Neural cell (in vitro differentiated cells): ENCODE data around the gene ST3GAL5. TPM values are rescaled to one million over a fixed set of nuclear protein-coding genes. Genes with fewer than 3 reads are reported as not detected.

Experiments used
- H2AFZ ChIP-seq: fragments of 200-600, 300-800 bp; sonication (generic), shearing (Covaris generic); 2 replicates; pipeline ENCODE4 v1.6.0; 2014; ENCODE audit warnings: low read depth, mild to moderate bottlenecking, antibody characterized with exemption, low read length, moderate library complexity
- H3F3A ChIP-seq: fragments of 200-600 bp; shearing (Covaris generic); 2 replicates; pipeline ENCODE4 v1.6.1; 2016; ENCODE audit warnings: mild to moderate bottlenecking, moderate library complexity, mixed read lengths, antibody characterized with exemption, low read length; ENCODE audit not compliant: insufficient read depth, poor library complexity, severe bottlenecking
- H3K27ac ChIP-seq: fragments of 200-600, 300-800 bp; sonication (generic), shearing (Covaris generic); 2 replicates; pipeline ENCODE4 v1.5.1; 2014; ENCODE audit warnings: mild to moderate bottlenecking, low read length, moderate library complexity
- H3K27me3 ChIP-seq: fragments of 300-800, 200-600 bp; sonication (generic), shearing (Covaris generic); 2 replicates; pipeline ENCODE4 v1.6.0; 2014; ENCODE audit warnings: mild to moderate bottlenecking, low read depth, low read length, moderate library complexity; ENCODE audit not compliant: insufficient read depth
- H3K36me3 ChIP-seq: fragments of 300-800, 200-600 bp; sonication (generic), shearing (Covaris generic); 2 replicates; pipeline ENCODE4 v1.5.1; 2014; ENCODE audit warnings: mild to moderate bottlenecking, antibody characterized with exemption, low read length, moderate library complexity; ENCODE audit not compliant: insufficient read depth
- H3K4me2 ChIP-seq: fragments of 300-800, 200-600 bp; sonication (generic), shearing (Covaris generic); 2 replicates; pipeline ENCODE4 v1.6.0; 2014; ENCODE audit warnings: mild to moderate bottlenecking, low read length
- H3K4me3 ChIP-seq: fragments of 300-800, 200-600 bp; sonication (generic), shearing (Covaris generic); 2 replicates; pipeline ENCODE4 v1.5.1; 2014; ENCODE audit warnings: mild to moderate bottlenecking, low read length, moderate library complexity
- H3K79me2 ChIP-seq: fragments of 200-600 bp; shearing (Covaris generic); replicated peaks from 2 replicates; pipeline ENCODE4 v1.6.0; 2014; ENCODE audit warnings: mild to moderate bottlenecking, low read length, moderate library complexity; ENCODE audit not compliant: insufficient read depth
- H3K9ac ChIP-seq: fragments of 300-800, 200-600 bp; sonication (generic), shearing (Covaris generic); 2 replicates; pipeline ENCODE4 v1.6.1; 2016; ENCODE audit warnings: mild to moderate bottlenecking, low read length, mixed read lengths
- H3K9me2 ChIP-seq: fragments of 200-600 bp; shearing (Covaris generic); 2 replicates; pipeline ENCODE4 v1.6.1; 2016; ENCODE audit warnings: mild to moderate bottlenecking, low read length, mixed read lengths; ENCODE audit not compliant: insufficient read depth
- H3K9me3 ChIP-seq: fragments of 200-600, 300-800 bp; sonication (generic), shearing (Covaris generic); 2 replicates; pipeline ENCODE4 v1.6.1; 2016; ENCODE audit warnings: mild to moderate bottlenecking, mixed run types, low read length, moderate library complexity, mixed read lengths
- H4K20me1 ChIP-seq: fragments of 200-600 bp; shearing (Covaris generic); 2 replicates; pipeline ENCODE4 v1.6.1; 2016; ENCODE audit warnings: mild to moderate bottlenecking, mixed run types; ENCODE audit not compliant: insufficient read depth
- CTCF ChIP-seq: fragments of 450-650 bp; IDR thresholded peaks from 2 replicates; pipeline ENCODE4 v1.5.1; 2014; ENCODE audit warnings: antibody characterized with exemption, mild to moderate bottlenecking, moderate library complexity; ENCODE audit not compliant: poor library complexity, severe bottlenecking
- EP300 ChIP-seq: fragments of 450-650 bp; conservative IDR thresholded peaks from 2 replicates; pipeline ENCODE4 v1.6.1; 2014; ENCODE audit warnings: antibody characterized with exemption, mild to moderate bottlenecking, moderate library complexity; ENCODE audit not compliant: poor library complexity, severe bottlenecking
- EZH2 ChIP-seq: fragments of 200-600, 300-800 bp; shearing (Covaris generic), sonication (generic); IDR thresholded peaks from 2 replicates; pipeline ENCODE4 v1.6.1; 2014; ENCODE audit warnings: antibody characterized with exemption, low read length, borderline replicate concordance, mild to moderate bottlenecking; ENCODE audit not compliant: insufficient read depth, poor library complexity, severe bottlenecking
- MXI1 ChIP-seq: fragments of 450-650 bp; conservative IDR thresholded peaks from 2 replicates; pipeline ENCODE4 v1.6.1; 2014; ENCODE audit warnings: antibody characterized with exemption, mild to moderate bottlenecking; ENCODE audit not compliant: poor library complexity, severe bottlenecking
- POLR2AphosphoS5 ChIP-seq: IDR thresholded peaks from 2 replicates; pipeline ENCODE4 v1.6.1; 2012
- RAD21 ChIP-seq: fragments of 450-650 bp; conservative IDR thresholded peaks from 2 replicates; pipeline ENCODE4 v1.6.1; 2014; ENCODE audit warnings: antibody characterized with exemption, mild to moderate bottlenecking, moderate library complexity
- REST ChIP-seq: IDR thresholded peaks from 2 replicates; pipeline ENCODE4 v1.6.1; 2012; ENCODE audit warnings: borderline replicate concordance
- SMC3 ChIP-seq: fragments of 450-650 bp; conservative IDR thresholded peaks from 2 replicates; pipeline ENCODE4 v1.6.1; 2014; ENCODE audit warnings: antibody characterized with exemption, mild to moderate bottlenecking, moderate library complexity; ENCODE audit not compliant: poor library complexity
- TAF1 ChIP-seq: IDR thresholded peaks from 2 replicates; pipeline ENCODE4 v1.6.1; 2012; ENCODE audit warnings: low read depth
- polyA plus RNA-seq: library from polyadenylated mRNA; depleted of rRNA; stranded (reverse); fragments of >200 nt; gene quantifications from 2 replicates; pipeline ENCODE4 v1.2.3, GENCODE V29; 2014

ST3GAL5 gene
- polyA plus RNA-seq, 1 donor from 2014 or later: 55.6 TPM

GRCh38 chr2:85893428-85894258, 4.9 kb upstream of the ST3GAL5 start:
- no peaks in the 10 kb centered on the region for H4K20me1 ChIP-seq
- no peaks in the 10 kb centered on the region for H3K36me3 ChIP-seq
- no peaks in the 10 kb centered on the region for H3K9me3 ChIP-seq
- H3K9ac ChIP-seq: no peak overlapping the region
- no peak overlapping the region for H3K4me2 ChIP-seq
- H3K27ac ChIP-seq: no peak overlapping the region
- H3K79me2 ChIP-seq: no peaks in the 10 kb centered on the region
- H3K9me2 ChIP-seq: no peaks in the 10 kb centered on the region
- no peak overlapping the region for H2AFZ ChIP-seq
- H3K4me3 ChIP-seq: no peak overlapping the region
- TF ChIP-seq REST (no peak), SMC3 (no peak), MXI1 (no peak), RAD21 (no peak), EZH2 (no peak)
- H3K27me3 ChIP-seq: no peaks in the 10 kb centered on the region
- no peaks in the 10 kb centered on the region for H3F3A ChIP-seq

GRCh38 chr2:85892216-85892944, 3.6 kb upstream of the ST3GAL5 start:
- H3K27me3 ChIP-seq: no peaks in the 10 kb centered on the region
- H3F3A ChIP-seq: no peaks in the 10 kb centered on the region
- no peaks in the 10 kb centered on the region for H3K36me3 ChIP-seq
- no peak overlapping the region for H2AFZ ChIP-seq
- no peak overlapping the region for H3K4me3 ChIP-seq
- H3K79me2 ChIP-seq: no peaks in the 10 kb centered on the region
- TF ChIP-seq EP300 (no peak), POLR2AphosphoS5 (no peak), REST (no peak), MXI1 (no peak), TAF1 (no peak), EZH2 (no peak), CTCF (no peak), SMC3 (no peak), RAD21 (no peak)
- no peaks in the 10 kb centered on the region for H3K9me3 ChIP-seq
- H3K9ac ChIP-seq: no peak overlapping the region
- no peaks in the 10 kb centered on the region for H4K20me1 ChIP-seq
- H3K4me2 ChIP-seq: no peak overlapping the region
- no peaks in the 10 kb centered on the region for H3K9me2 ChIP-seq
- H3K27ac ChIP-seq: no peak overlapping the region
